Vagina (tissue), 2 donors: ENCODE results near the gene NRP2. TPM values are rescaled to one million over a fixed set of nuclear protein-coding genes. Genes with fewer than 3 reads are reported as not detected.
A peak's percentile ranks its signal among the peaks of the same experiment; 100 is the strongest.

Experiments used
- DNase-seq, 2 donors: peaks; one replicate each; pipeline ENCODE4 v3.0.0-alpha.2; 2017; ENCODE audit errors: extremely low spot score in 2 of 2
- H3K27ac ChIP-seq: fragments of 200-600 bp; sonication (generic); one replicate; pipeline ENCODE4 v1.5.1; 2019
- H3K27me3 ChIP-seq: fragments of 200-600 bp; sonication (generic); one replicate; pipeline ENCODE4 v1.5.1; 2019
- H3K36me3 ChIP-seq, 2 donors: fragments of 200-600 bp; sonication (generic); one replicate each; pipeline ENCODE4 v1.5.1; 2017 to 2019
- H3K4me1 ChIP-seq: fragments of 200-600 bp; sonication (generic); one replicate; pipeline ENCODE4 v1.5.1; 2019
- H3K4me3 ChIP-seq, 2 donors: fragments of 200-600 bp; sonication (generic); 1 replicate in 1 of 2; 2 replicates in 1 of 2; pipeline ENCODE4 v1.5.1; 2016 to 2019
- H3K9me3 ChIP-seq: fragments of 200-600 bp; sonication (generic); one replicate; pipeline ENCODE4 v1.5.1; 2019
- CTCF ChIP-seq, 3 experiments: fragments of 450-650 bp in 2 of 3; fragments of 200-600 bp in 1 of 3; sonication (generic) in 1 of 3; IDR thresholded peaks; one replicate each; pipeline ENCODE4 v1.5.1; 2017 to 2019; ENCODE audit warnings: antibody characterized with exemption in 3 of 3, mild to moderate bottlenecking in 2 of 3, moderate library complexity in 2 of 3
- POLR2A ChIP-seq, 2 donors: fragments of 450-650 bp; IDR thresholded peaks; one replicate each; pipeline ENCODE4 v1.6.1; 2017; ENCODE audit warnings: antibody characterized with exemption in 2 of 2, mild to moderate bottlenecking in 2 of 2, moderate library complexity in 2 of 2
- POLR2AphosphoS5 ChIP-seq, 2 donors: sonication (generic); formaldehyde crosslinking; IDR thresholded peaks; one replicate each; pipeline ENCODE4 v1.9.0; 2017; ENCODE audit warnings: antibody characterized with exemption in 2 of 2, mild to moderate bottlenecking in 2 of 2, low read depth in 1 of 2; ENCODE audit not compliant: insufficient read depth in 1 of 2
- intact Hi-C: fragments of 100-400 bp; cut with DNase I; formaldehyde crosslinking; loops from one replicate; pipeline ENCODE4 v1.15.1; 2023
- total RNA-seq: library from RNA; depleted of rRNA; stranded (reverse); fragments of >200 nt; gene quantifications from one replicate; pipeline ENCODE4 v1.2.3, GENCODE V29; 2016

Gene NRP2
- total RNA-seq, 1 donor from 2014 or later: 65.6 TPM

- no peak for TF ChIP-seq POLR2AphosphoS5 (IDR thresholded peaks at IDR 0.05; ENCODE audit: insufficient read depth in 1 of 2, low read depth in 1 of 2)
- TF ChIP-seq CTCF (IDR thresholded peaks at IDR 0.05): no peak
- no peak for TF ChIP-seq POLR2A (IDR thresholded peaks at IDR 0.05)
- no peaks in the 10 kb centered on the region for H3K9me3 ChIP-seq
- H3K27me3 ChIP-seq: no peaks in the 10 kb centered on the region
- no peaks in the 10 kb centered on the region for H3K36me3 ChIP-seq
- intact Hi-C loops: no loop called here
- no peak for DNase-seq
- peak overlapping the region; percentile 33 for H3K27ac ChIP-seq
- H3K4me3 ChIP-seq: no peak overlapping the region
- H3K4me1 ChIP-seq: peaks cover 7% of the 10 kb centered on the region
Observed at GRCh38 chr2:205834796-205835195, 152.5 kb downstream of the NRP2 start.

- TF ChIP-seq CTCF (IDR thresholded peaks at IDR 0.05) (no peak), POLR2A (IDR thresholded peaks at IDR 0.05) (no peak), POLR2AphosphoS5 (IDR thresholded peaks at IDR 0.05; ENCODE audit: insufficient read depth in 1 of 2, low read depth in 1 of 2) (no peak)
- H3K27me3 ChIP-seq: no peaks in the 10 kb centered on the region
- peak overlapping the region; percentile 33 for H3K27ac ChIP-seq
- H3K36me3 ChIP-seq: no peaks in the 10 kb centered on the region
- intact Hi-C loops: no loop called here
- H3K9me3 ChIP-seq: no peaks in the 10 kb centered on the region
- no peak overlapping the region for H3K4me3 ChIP-seq
- H3K4me1 ChIP-seq: peaks cover 7% of the 10 kb centered on the region
- DNase-seq: no peak
Observed at GRCh38 chr2:205835251-205835791, 153.0 kb downstream of the NRP2 start.

- no peak for TF ChIP-seq POLR2A (IDR thresholded peaks at IDR 0.05)
- TF ChIP-seq CTCF (IDR thresholded peaks at IDR 0.05): no peak
- TF ChIP-seq POLR2AphosphoS5 (IDR thresholded peaks at IDR 0.05; ENCODE audit: insufficient read depth in 1 of 2, low read depth in 1 of 2): no peak
- Histone ChIP-seq H3K4me1 (peaks cover 7% of the 10 kb centered on the region), H3K36me3 (no peaks in the 10 kb centered on the region), H3K27ac (peak overlapping the region; percentile 33), H3K9me3 (no peaks in the 10 kb centered on the region), H3K27me3 (no peaks in the 10 kb centered on the region), H3K4me3 (no peak overlapping the region)
- intact Hi-C loops: no loop called here
- DNase-seq: no peak
Observed at GRCh38 chr2:205835923-205836322, 153.6 kb downstream of the NRP2 start.

GRCh38 chr2:205836477-205837221, 154.3 kb downstream of the NRP2 start:
- intact Hi-C loops: no loop called here
- Histone ChIP-seq H3K36me3 (no peaks in the 10 kb centered on the region), H3K27me3 (no peaks in the 10 kb centered on the region), H3K4me3 (no peak overlapping the region), H3K27ac (peak overlapping the region; percentile 39), H3K4me1 (peaks cover 7% of the 10 kb centered on the region), H3K9me3 (no peaks in the 10 kb centered on the region)
- DNase-seq: no peak
- TF ChIP-seq POLR2A (IDR thresholded peaks at IDR 0.05) (no peak), POLR2AphosphoS5 (IDR thresholded peaks at IDR 0.05; ENCODE audit: insufficient read depth in 1 of 2, low read depth in 1 of 2) (no peak), CTCF (IDR thresholded peaks at IDR 0.05) (no peak)

GRCh38 chr2:205837663-205838062, 155.4 kb downstream of the NRP2 start:
- intact Hi-C loops: no loop called here
- Histone ChIP-seq H3K9me3 (no peaks in the 10 kb centered on the region), H3K4me3 (no peak overlapping the region), H3K36me3 (no peaks in the 10 kb centered on the region), H3K27ac (no peak overlapping the region), H3K4me1 (peaks cover 7% of the 10 kb centered on the region), H3K27me3 (no peaks in the 10 kb centered on the region)
- TF ChIP-seq POLR2A (IDR thresholded peaks at IDR 0.05): no peak
- no peak for TF ChIP-seq POLR2AphosphoS5 (IDR thresholded peaks at IDR 0.05; ENCODE audit: insufficient read depth in 1 of 2, low read depth in 1 of 2)
- TF ChIP-seq CTCF (IDR thresholded peaks at IDR 0.05): no peak
- DNase-seq: no peak
